T follicular helper cell (primary cell): Measurements from ENCODE around the gene NFATC2.
"Not testable (repeated sequence)": the region's sequence is repeated elsewhere in the genome, so short reads cannot be mapped to it uniquely, and the experiment has no call there.

Source experiments
- DNase-seq: peaks from one replicate; pipeline ENCODE4 v3.0.0-alpha.2; 2020; ENCODE audit warnings: low read depth

Gene NFATC2

GRCh38 chr20:51494241-51495110 lies 48.0 kb downstream of the NFATC2 start:
- DNase-seq, result peak; percentile 19

- DNase-seq, result peak; percentile 16
Measured at GRCh38 chr20:51493346-51493791, 49.1 kb downstream of the NFATC2 start.

GRCh38 chr20:51492167-51493092 lies 50.1 kb downstream of the NFATC2 start:
- DNase-seq, result no peak

GRCh38 chr20:51491393-51491792 lies 51.1 kb downstream of the NFATC2 start:
- DNase-seq, result no peak

- DNase-seq, result no peak
Measured at GRCh38 chr20:51490635-51491034, 51.9 kb downstream of the NFATC2 start.

GRCh38 chr20:51489611-51490010 lies 52.9 kb downstream of the NFATC2 start:
- DNase-seq, result no peak

- DNase-seq, result no peak
Measured at GRCh38 chr20:51488331-51488730, 54.2 kb downstream of the NFATC2 start.

GRCh38 chr20:51487565-51488268 lies 54.8 kb downstream of the NFATC2 start:
- no peak for DNase-seq

GRCh38 chr20:51487076-51487475 lies 55.4 kb downstream of the NFATC2 start:
- DNase-seq, result no peak

GRCh38 chr20:51486197-51487005 lies 56.1 kb downstream of the NFATC2 start:
- no peak for DNase-seq

GRCh38 chr20:51484831-51485230 lies 57.7 kb downstream of the NFATC2 start:
- DNase-seq, result no peak

GRCh38 chr20:51484141-51484815 lies 58.2 kb downstream of the NFATC2 start:
- no peak for DNase-seq

GRCh38 chr20:51482836-51483473 lies 59.6 kb downstream of the NFATC2 start:
- no peak for DNase-seq

- DNase-seq, result peak; percentile 41
Measured at GRCh38 chr20:51481341-51481914, 61.1 kb downstream of the NFATC2 start.

GRCh38 chr20:51480507-51481270 lies 61.8 kb downstream of the NFATC2 start:
- peak; percentile 31 for DNase-seq

GRCh38 chr20:51476106-51476505 lies 66.4 kb downstream of the NFATC2 start:
- not testable (repeated sequence) for DNase-seq

- no peak for DNase-seq
Measured at GRCh38 chr20:51473771-51474170, 68.7 kb downstream of the NFATC2 start.

GRCh38 chr20:51473256-51473655 lies 69.3 kb downstream of the NFATC2 start:
- no peak for DNase-seq

GRCh38 chr20:51470907-51471411 lies 71.6 kb downstream of the NFATC2 start:
- DNase-seq, result no peak
